ENCODE measurements around the gene LIME1.

- TF ChIP-seq CTCF (IDR thresholded peaks at IDR 0.05), result no peak
- no peak for TF ChIP-seq ZFX (IDR thresholded peaks at IDR 0.05; ENCODE audit: borderline replicate concordance)
Measured at GRCh38 chr20:63765082-63765873, 28.8 kb downstream of the LIME1 start.
